PC-3 (cell line): ENCODE measurements around the gene AUTS2. TPM values are rescaled to one million over a fixed set of nuclear protein-coding genes. Genes with fewer than 3 reads are reported as not detected.

Source experiments
- ATAC-seq: fragments of 200-7000 bp; cut with Tn5 transposase; 2 replicates; pipeline ENCODE4 v1.9.1; 2020; ENCODE audit warnings: mild to moderate bottlenecking, moderate library complexity
- BruUV-seq: library from RNA; stranded (reverse); fragments of 400-500 nt; replicated peaks from 2 replicates; lab custom pipeline; 2021; lab: Mats Ljungman, UMichigan
- CTCF ChIA-PET: fragments of 300-600 bp; sonication (Branson Sonifier 250); formaldehyde crosslinking; loops from one replicate; lab custom pipeline; 2022; ENCODE audit warnings: antibody characterized with exemption; lab: Charles Lee
- POLR2A ChIA-PET: fragments of 300-600 bp; sonication (Branson Sonifier 250); formaldehyde crosslinking; loops from one replicate; lab custom pipeline; 2022; ENCODE audit warnings: antibody characterized with exemption; ENCODE audit not compliant: unreplicated experiment; lab: Charles Lee
- DNase-seq: peaks from one replicate; pipeline ENCODE4 v3.0.0-alpha.2; 2015
- H2AFZ ChIP-seq: fragments of 300-600 bp; sonication (generic); 2 replicates; pipeline ENCODE4 v1.6.0; 2016; ENCODE audit warnings: antibody characterized with exemption, low read length
- H3F3A ChIP-seq: fragments of 300-600 bp; sonication (generic); one replicate; pipeline ENCODE4 v1.6.0; 2017; ENCODE audit warnings: antibody characterized with exemption, low read length, control low read depth, mild to moderate bottlenecking; ENCODE audit not compliant: unreplicated experiment
- H3K27ac ChIP-seq: fragments of 300-600 bp; sonication (generic); 2 replicates; pipeline ENCODE4 v1.5.1; 2016; ENCODE audit warnings: mild to moderate bottlenecking, low read length
- H3K27me3 ChIP-seq: fragments of 300-600 bp; sonication (generic); 2 replicates; pipeline ENCODE4 v1.6.1; 2016; ENCODE audit warnings: low read length, mixed read lengths
- H3K36me3 ChIP-seq: fragments of 300-600 bp; sonication (generic); 2 replicates; pipeline ENCODE4 v1.6.1; 2016; ENCODE audit warnings: low read depth, mixed run types, low read length, mixed read lengths
- H3K4me1 ChIP-seq: fragments of 300-600 bp; sonication (generic); 2 replicates; pipeline ENCODE4 v1.5.1; 2016; ENCODE audit warnings: low read length; ENCODE audit not compliant: insufficient read depth
- H3K4me2 ChIP-seq: fragments of 300-600 bp; sonication (generic); 2 replicates; pipeline ENCODE4 v1.6.0; 2016; ENCODE audit warnings: low read length
- H3K4me3 ChIP-seq: fragments of 300-600 bp; sonication (generic); 2 replicates; pipeline ENCODE4 v1.5.1; 2016; ENCODE audit warnings: mild to moderate bottlenecking, low read length, mixed read lengths
- H3K79me2 ChIP-seq: fragments of 300-600 bp; sonication (generic); 2 replicates; pipeline ENCODE4 v1.6.1; 2017; ENCODE audit warnings: low read length, mixed read lengths
- H3K9ac ChIP-seq: fragments of 300-600 bp; sonication (generic); 2 replicates; pipeline ENCODE4 v1.6.0; 2016; ENCODE audit warnings: mild to moderate bottlenecking, low read length
- H3K9me2 ChIP-seq: fragments of 300-600 bp; sonication (generic); replicated peaks from 2 replicates; pipeline ENCODE4 v1.6.1; 2016; ENCODE audit warnings: mixed run types, low read length, mixed read lengths
- H3K9me3 ChIP-seq: fragments of 300-600 bp; sonication (generic); 2 replicates; pipeline ENCODE4 v1.6.1; 2016; ENCODE audit warnings: low read length, mixed read lengths
- H4K20me1 ChIP-seq: fragments of 300-600 bp; sonication (generic); 2 replicates; pipeline ENCODE4 v1.6.1; 2016; ENCODE audit warnings: low read length, mixed read lengths
- CTCF ChIP-seq: fragments of 300-600 bp; sonication (generic); conservative IDR thresholded peaks from 2 replicates; pipeline ENCODE4 v1.5.1; 2017; ENCODE audit warnings: antibody characterized with exemption, low read depth, mild to moderate bottlenecking, low read length
- EZH2 ChIP-seq: fragments of 300-600 bp; sonication (generic); IDR thresholded peaks from one replicate; pipeline ENCODE4 v1.6.1; 2017; ENCODE audit warnings: antibody characterized with exemption, mild to moderate bottlenecking, low read length; ENCODE audit not compliant: unreplicated experiment
- EZH2phosphoT487 ChIP-seq: fragments of 300-600 bp; sonication (generic); IDR thresholded peaks from 2 replicates; pipeline ENCODE4 v1.6.1; 2018; ENCODE audit warnings: mild to moderate bottlenecking, antibody characterized with exemption, low read length, borderline replicate concordance
- intact Hi-C: fragments of 100-400 bp; cut with micrococcal nuclease; formaldehyde crosslinking; loops from 2 replicates; pipeline ENCODE4 v1.9.0; 2023
- total RNA-seq: library from RNA; depleted of rRNA; stranded (reverse); fragments of >200 nt; gene quantifications from 2 replicates; pipeline ENCODE4 v1.2.3, GENCODE V29; 2014

AUTS2 gene
- total RNA-seq, 1 experiment from 2014 or later = not detected

- Histone ChIP-seq H3F3A (no peaks in the 10 kb centered on the region), H4K20me1 (no peaks in the 10 kb centered on the region), H3K27me3 (no peaks in the 10 kb centered on the region), H3K36me3 (no peaks in the 10 kb centered on the region), H3K4me3 (no peak overlapping the region), H3K9me3 (no peaks in the 10 kb centered on the region), H3K4me2 (no peak overlapping the region), H3K4me1 (no peaks in the 10 kb centered on the region), H3K27ac (no peak overlapping the region), H2AFZ (no peak overlapping the region), H3K9ac (no peak overlapping the region), H3K79me2 (no peaks in the 10 kb centered on the region), H3K9me2 (no peaks in the 10 kb centered on the region)
- ChIA-PET POLR2A (no interaction called here), CTCF (no interaction called here)
- DNase-seq (no peak), ATAC-seq (no peak)
- no peak for TF ChIP-seq CTCF
- BruUV-seq = no TSS peak
- intact Hi-C loops = no loop called here
Measured at GRCh38 chr7:70759674-70760073, 1161.4 kb downstream of the AUTS2 start.

GRCh38 chr7:70761711-70762328 is 1163.5 kb downstream of the AUTS2 start:
- no peaks in the 10 kb centered on the region for H3K9me2 ChIP-seq
- no peak overlapping the region for H2AFZ ChIP-seq
- H4K20me1 ChIP-seq = no peaks in the 10 kb centered on the region
- ChIA-PET POLR2A (no interaction called here), CTCF (no interaction called here)
- no peaks in the 10 kb centered on the region for H3K9me3 ChIP-seq
- TF ChIP-seq EZH2 (no peak), CTCF (no peak), EZH2phosphoT487 (no peak)
- DNase-seq (no peak), ATAC-seq (no peak)
- intact Hi-C loops = no loop called here
- no peaks in the 10 kb centered on the region for H3K27me3 ChIP-seq
- H3K79me2 ChIP-seq = no peaks in the 10 kb centered on the region
- no peaks in the 10 kb centered on the region for H3K4me1 ChIP-seq
- H3K4me3 ChIP-seq = no peak overlapping the region
- H3K27ac ChIP-seq = no peak overlapping the region
- H3K36me3 ChIP-seq = no peaks in the 10 kb centered on the region
- H3F3A ChIP-seq = no peaks in the 10 kb centered on the region
- no peak overlapping the region for H3K4me2 ChIP-seq
- no TSS peak for BruUV-seq
- no peak overlapping the region for H3K9ac ChIP-seq

- H3K4me1 ChIP-seq = no peaks in the 10 kb centered on the region
- intact Hi-C loops = no loop called here
- H2AFZ ChIP-seq = no peak overlapping the region
- no peaks in the 10 kb centered on the region for H3F3A ChIP-seq
- no peak overlapping the region for H3K27ac ChIP-seq
- POLR2A ChIA-PET = no interaction called here
- H3K9me3 ChIP-seq = no peaks in the 10 kb centered on the region
- no peak overlapping the region for H3K9ac ChIP-seq
- CTCF ChIA-PET = no interaction called here
- H3K4me3 ChIP-seq = no peak overlapping the region
- no peak for TF ChIP-seq EZH2phosphoT487
- no peak for TF ChIP-seq EZH2
- TF ChIP-seq CTCF = no peak
- no peaks in the 10 kb centered on the region for H3K27me3 ChIP-seq
- no TSS peak for BruUV-seq
- no peaks in the 10 kb centered on the region for H3K9me2 ChIP-seq
- H3K4me2 ChIP-seq = no peak overlapping the region
- no peaks in the 10 kb centered on the region for H3K36me3 ChIP-seq
- H4K20me1 ChIP-seq = no peaks in the 10 kb centered on the region
- no peak for DNase-seq
- H3K79me2 ChIP-seq = no peaks in the 10 kb centered on the region
- no peak for ATAC-seq
Measured at GRCh38 chr7:70762696-70763095, 1164.4 kb downstream of the AUTS2 start.
